Lower leg skin (tissue), 4 donors: ENCODE results near the gene WWTR1. TPM values are rescaled to one million over a fixed set of nuclear protein-coding genes. Genes with fewer than 3 reads are reported as not detected.

Experiments
- DNase-seq, 2 donors: peaks; one replicate each; pipeline ENCODE4 v3.0.0-alpha.2; 2019; ENCODE audit warnings: low spot score in 2 of 2
- H3K4me3 ChIP-seq: fragments of 200-600 bp; sonication (generic); 2 replicates; pipeline ENCODE4 v1.5.1; 2017; ENCODE audit warnings: mild to moderate bottlenecking, low read depth; ENCODE audit not compliant: poor library complexity, severe bottlenecking
- CTCF ChIP-seq, 3 donors: fragments of 450-650 bp; IDR thresholded peaks; one replicate each; pipeline ENCODE4 v1.5.1; 2016; ENCODE audit warnings: antibody characterized with exemption in 3 of 3, mild to moderate bottlenecking in 3 of 3, moderate library complexity in 2 of 3
- POLR2A ChIP-seq, 2 donors: fragments of 450-650 bp; IDR thresholded peaks; one replicate each; pipeline ENCODE4 v1.6.1; 2016 to 2017; ENCODE audit warnings: antibody characterized with exemption in 2 of 2, mild to moderate bottlenecking in 1 of 2, moderate library complexity in 1 of 2
- WGBS, 2 donors: methylation state at CpG; one replicate each; pipeline ENCODE4 v1.1.5; 2018; 5-methylcytosine and 5-hydroxymethylcytosine counted together
- intact Hi-C: fragments of 100-400 bp; cut with DNase I; formaldehyde crosslinking; loops from one replicate; pipeline ENCODE4 v1.15.0; 2023; ENCODE audit warnings: low total_unique reads
- total RNA-seq, 4 donors: library from RNA; depleted of rRNA; stranded (reverse); fragments of >200 nt; gene quantifications; one replicate each; pipeline ENCODE4 v1.1.0, GENCODE V29; 2016

WWTR1 gene
- total RNA-seq, 4 donors from 2014 or later, result 52.4 to 78.1 (median 56.1) TPM

- no peak for DNase-seq
- TF ChIP-seq POLR2A (IDR thresholded peaks at IDR 0.05) (no peak), CTCF (IDR thresholded peaks at IDR 0.05) (no peak)
- intact Hi-C loops, result no loop called here
- whole genome bisulfite sequencing, 2 donors, result 60 to 68% methylated on average over 2 of the region's 2 CpGs
- H3K4me3 ChIP-seq, result no peak overlapping the region
Observed at GRCh38 chr3:149567381-149567780, 90.4 kb downstream of the WWTR1 start.

GRCh38 chr3:149566292-149566975 lies 91.4 kb downstream of the WWTR1 start:
- intact Hi-C loops, result no loop called here
- TF ChIP-seq POLR2A (IDR thresholded peaks at IDR 0.05) (no peak), CTCF (IDR thresholded peaks at IDR 0.05) (no peak)
- DNase-seq, result no peak
- H3K4me3 ChIP-seq, result no peak overlapping the region
- 47 to 48% methylated on average over 6 of the region's 6 CpGs for WGBS, 2 donors

DNA sequence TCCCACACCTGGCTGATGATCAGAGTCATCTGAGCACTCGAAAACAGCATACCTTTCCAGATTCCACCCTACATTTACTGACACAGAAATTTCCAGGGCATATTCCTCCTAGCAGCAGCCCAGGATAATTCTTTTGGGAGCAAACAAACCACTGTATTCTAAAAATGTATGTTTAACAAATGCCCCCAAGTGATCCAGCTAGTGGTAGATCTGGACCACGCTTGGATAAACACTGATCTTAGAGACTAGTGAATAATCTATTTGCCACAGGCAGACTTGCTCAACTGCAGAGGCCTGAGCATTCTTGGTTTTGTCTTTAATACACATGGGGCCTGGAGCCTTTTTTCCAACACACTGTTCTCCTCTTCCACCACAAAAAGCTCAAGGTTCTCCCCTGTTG lies 93.7 kb downstream of the WWTR1 start:
- TF ChIP-seq POLR2A (IDR thresholded peaks at IDR 0.05) (no peak), CTCF (IDR thresholded peaks at IDR 0.05) (no peak)
- intact Hi-C loops, result no loop called here
- 90 to 91% methylated on average over 2 of the region's 2 CpGs for WGBS, 2 donors
- DNase-seq, result no peak
- H3K4me3 ChIP-seq, result no peak overlapping the region

GRCh38 chr3:149563114-149563513 lies 94.7 kb downstream of the WWTR1 start:
- H3K4me3 ChIP-seq, result no peak overlapping the region
- WGBS, 2 donors, result 94% methylated on average over 5 of the region's 5 CpGs
- TF ChIP-seq CTCF (IDR thresholded peaks at IDR 0.05), result no peak
- no peak for DNase-seq
- intact Hi-C loops, result no loop called here

DNA sequence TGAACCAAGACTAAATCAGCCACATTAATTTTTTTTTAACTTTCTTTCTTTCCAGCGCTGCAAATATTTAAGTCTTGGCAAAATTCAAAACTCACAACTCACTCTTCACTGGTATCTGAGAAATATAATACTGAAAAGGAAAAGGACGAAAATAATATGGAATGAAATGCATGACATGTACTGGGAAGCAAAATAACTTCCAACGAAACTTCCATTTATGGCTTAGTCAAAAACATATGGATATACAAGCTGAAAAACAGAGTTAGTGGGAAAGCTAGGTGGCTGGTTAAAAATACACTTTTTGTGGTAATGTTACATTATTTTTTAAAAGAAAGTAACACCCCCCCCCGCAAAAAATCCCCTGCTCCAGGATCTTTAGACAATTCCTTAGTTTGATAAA lies 97.2 kb downstream of the WWTR1 start:
- WGBS, 2 donors, result 74 to 75% methylated on average over 4 of the region's 4 CpGs
- intact Hi-C loops, result no loop called here
- no peak overlapping the region for H3K4me3 ChIP-seq
- DNase-seq, result no peak
- no peak for TF ChIP-seq CTCF (IDR thresholded peaks at IDR 0.05)
- no peak for TF ChIP-seq POLR2A (IDR thresholded peaks at IDR 0.05)

GRCh38 chr3:149560001-149560400 lies 97.8 kb downstream of the WWTR1 start:
- intact Hi-C loops, result no loop called here
- H3K4me3 ChIP-seq, result no peak overlapping the region
- TF ChIP-seq POLR2A (IDR thresholded peaks at IDR 0.05) (no peak), CTCF (IDR thresholded peaks at IDR 0.05) (no peak)
- 74 to 79% methylated on average over 3 of the region's 3 CpGs for WGBS, 2 donors
- DNase-seq, result no peak
